OCI-LY1 (cell line): ENCODE data around the gene NOXO1.
A peak's percentile ranks its signal among the peaks of the same experiment; 100 is the strongest.
"Not testable (repeated sequence)": the region's sequence is repeated elsewhere in the genome, so short reads cannot be mapped to it uniquely, and the experiment has no call there.

Experiments used
- H2AFZ ChIP-seq: fragments of 200-600 bp; sonication (generic), shearing (Covaris generic); 2 replicates; pipeline ENCODE4 v1.6.0; 2014; ENCODE audit warnings: antibody characterized with exemption, mild to moderate bottlenecking, low read length
- H3F3A ChIP-seq: fragments of 200-600 bp; sonication (generic), shearing (Covaris generic); 2 replicates; pipeline ENCODE4 v1.6.0; 2014; ENCODE audit warnings: mild to moderate bottlenecking, antibody characterized with exemption, low read length, moderate library complexity; ENCODE audit not compliant: insufficient read depth
- H3K27ac ChIP-seq: fragments of 200-600 bp; sonication (generic); 2 replicates; pipeline ENCODE4 v1.5.1; 2014; ENCODE audit warnings: low read length, mixed run types, mild to moderate bottlenecking, low read depth; ENCODE audit not compliant: poor library complexity, severe bottlenecking
- H3K27me3 ChIP-seq: fragments of 200-600 bp; sonication (generic); 2 replicates; pipeline ENCODE4 v1.6.0; 2014; ENCODE audit warnings: antibody characterized with exemption, mild to moderate bottlenecking, low read length, moderate library complexity; ENCODE audit not compliant: insufficient read depth
- H3K36me3 ChIP-seq: fragments of 200-600 bp; sonication (generic); 2 replicates; pipeline ENCODE4 v1.6.1; 2014; ENCODE audit warnings: mild to moderate bottlenecking, antibody characterized with exemption, low read length, moderate library complexity, mixed read lengths; ENCODE audit not compliant: insufficient read depth
- H3K4me1 ChIP-seq: fragments of 200-600 bp; sonication (generic); 2 replicates; pipeline ENCODE4 v1.5.1; 2014; ENCODE audit warnings: mild to moderate bottlenecking, low read length, moderate library complexity; ENCODE audit not compliant: insufficient read depth, severe bottlenecking
- H3K4me2 ChIP-seq: fragments of 200-600 bp; sonication (generic), shearing (Covaris generic); 2 replicates; pipeline ENCODE4 v1.6.1; 2014; ENCODE audit warnings: low read length
- H3K4me3 ChIP-seq: fragments of 200-600 bp; sonication (generic); 2 replicates; pipeline ENCODE4 v1.5.1; 2014; ENCODE audit warnings: low read length, low read depth, mild to moderate bottlenecking, mixed read lengths; ENCODE audit not compliant: poor library complexity, severe bottlenecking
- H3K79me2 ChIP-seq: fragments of 200-600 bp; shearing (Covaris generic); 2 replicates; pipeline ENCODE4 v1.6.1; 2016; ENCODE audit warnings: mixed run types, low read length, mixed read lengths; ENCODE audit not compliant: insufficient read depth
- H3K9ac ChIP-seq: fragments of 200-600 bp; sonication (generic), shearing (Covaris generic); 2 replicates; pipeline ENCODE4 v1.6.1; 2014; ENCODE audit warnings: mild to moderate bottlenecking, low read length, mixed read lengths
- H3K9me2 ChIP-seq: fragments of 200-600 bp; sonication (generic), shearing (Covaris generic); 2 replicates; pipeline ENCODE4 v1.6.1; 2014; ENCODE audit warnings: low read depth, mild to moderate bottlenecking, low read length, mixed read lengths
- H3K9me3 ChIP-seq: fragments of 200-600 bp; shearing (Covaris generic); 2 replicates; pipeline ENCODE4 v1.6.1; 2014; ENCODE audit warnings: low read length, mixed read lengths
- H4K20me1 ChIP-seq: fragments of 200-600 bp; sonication (generic), shearing (Covaris generic); 2 replicates; pipeline ENCODE4 v1.6.0; 2016; ENCODE audit warnings: mild to moderate bottlenecking, low read length; ENCODE audit not compliant: insufficient read depth
- CTCF ChIP-seq: fragments of 200-600 bp; sonication (generic), shearing (Covaris generic); IDR thresholded peaks from 2 replicates; pipeline ENCODE4 v1.5.1; 2017; ENCODE audit warnings: mild to moderate bottlenecking, antibody characterized with exemption, low read length, moderate library complexity, mixed read lengths
- EZH2 ChIP-seq: fragments of 200-600 bp; sonication (generic), shearing (Covaris generic); IDR thresholded peaks from 2 replicates; pipeline ENCODE4 v1.8.0; 2017; ENCODE audit warnings: borderline replicate concordance, mixed run types, mild to moderate bottlenecking, antibody characterized with exemption, low read length, moderate library complexity, mixed read lengths

Gene NOXO1

DNA sequence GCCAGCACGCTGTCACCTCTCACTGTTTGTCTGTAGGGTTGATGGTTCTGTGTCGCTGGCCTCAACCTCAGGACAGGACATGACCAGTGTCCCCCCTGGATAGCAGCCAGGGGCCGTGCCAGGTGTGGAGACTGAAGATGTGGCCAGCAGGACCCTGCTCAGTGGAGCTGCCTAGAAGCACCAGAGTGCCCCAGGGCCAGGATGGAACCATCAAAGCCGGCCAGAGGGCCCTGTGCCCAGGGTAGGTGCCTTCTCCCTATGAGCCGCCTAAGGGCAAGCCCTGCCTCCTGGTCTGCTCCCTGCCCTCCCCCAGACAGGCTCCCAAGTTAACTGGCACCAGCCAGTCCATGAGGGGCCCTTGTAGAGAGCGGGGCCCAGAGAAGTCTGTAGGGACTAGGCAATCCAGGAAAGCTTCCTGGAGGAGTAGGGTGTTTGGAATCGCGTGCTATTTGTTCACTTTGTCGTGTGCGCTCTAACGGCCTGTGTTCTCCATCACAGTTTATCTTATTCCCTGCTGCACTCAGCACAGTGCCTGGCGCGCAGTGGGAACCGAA is 22.5 kb downstream of the NOXO1 start:
- peaks cover 7% of the 10 kb centered on the region for H3K79me2 ChIP-seq

DNA sequence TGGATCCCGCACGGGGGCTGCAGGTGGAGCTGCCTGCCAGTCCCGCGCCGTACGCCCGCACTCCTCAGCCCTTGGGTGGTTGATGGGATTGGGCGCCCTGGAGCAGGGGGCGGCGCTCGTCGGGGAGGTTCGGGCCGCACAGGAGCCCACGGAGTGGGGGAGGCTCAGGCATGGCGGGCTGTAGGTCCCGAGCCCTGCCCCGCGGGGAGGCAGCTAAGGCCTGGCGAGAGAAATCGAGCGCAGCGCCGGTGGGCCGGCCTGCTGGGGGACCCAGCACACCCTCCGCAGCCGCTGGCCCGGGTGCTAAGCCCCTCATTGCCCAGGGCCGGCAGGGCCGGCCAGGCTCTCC is 23.2 kb downstream of the NOXO1 start:
- Histone ChIP-seq H3K4me1 (peaks cover 33% of the 10 kb centered on the region), H3K36me3 (peaks cover 21% of the 10 kb centered on the region), H3F3A (peaks cover 12% of the 10 kb centered on the region)
- not testable (repeated sequence) for H3K4me3 ChIP-seq, H3K4me2 ChIP-seq, H3K9me3 ChIP-seq, H2AFZ ChIP-seq, H3K79me2 ChIP-seq, H3K27ac ChIP-seq, H3K9me2 ChIP-seq, H3K27me3 ChIP-seq, H3K9ac ChIP-seq, H4K20me1 ChIP-seq

More for the DNA sequence above, 22.5 kb downstream of the NOXO1 start:
- H3K27ac ChIP-seq = no peak overlapping the region
- peaks cover 39% of the 10 kb centered on the region for H3K4me1 ChIP-seq
- peaks cover 28% of the 10 kb centered on the region for H3K36me3 ChIP-seq
- no peak for TF ChIP-seq CTCF
- TF ChIP-seq EZH2 = no peak
- H3K9ac ChIP-seq = peak overlapping the region; percentile 43; the same call in 1 of the 2 replicates
- H2AFZ ChIP-seq = no peak overlapping the region
- no peaks in the 10 kb centered on the region for H3K9me2 ChIP-seq
- H3F3A ChIP-seq = peaks cover 15% of the 10 kb centered on the region
- peak overlapping the region; percentile 90 for H3K4me3 ChIP-seq
- no peaks in the 10 kb centered on the region for H4K20me1 ChIP-seq
- no peaks in the 10 kb centered on the region for H3K9me3 ChIP-seq
- H3K4me2 ChIP-seq = peak overlapping the region; percentile 55
- H3K27me3 ChIP-seq = no peaks in the 10 kb centered on the region; the same call in 1 of the 2 replicates

DNA sequence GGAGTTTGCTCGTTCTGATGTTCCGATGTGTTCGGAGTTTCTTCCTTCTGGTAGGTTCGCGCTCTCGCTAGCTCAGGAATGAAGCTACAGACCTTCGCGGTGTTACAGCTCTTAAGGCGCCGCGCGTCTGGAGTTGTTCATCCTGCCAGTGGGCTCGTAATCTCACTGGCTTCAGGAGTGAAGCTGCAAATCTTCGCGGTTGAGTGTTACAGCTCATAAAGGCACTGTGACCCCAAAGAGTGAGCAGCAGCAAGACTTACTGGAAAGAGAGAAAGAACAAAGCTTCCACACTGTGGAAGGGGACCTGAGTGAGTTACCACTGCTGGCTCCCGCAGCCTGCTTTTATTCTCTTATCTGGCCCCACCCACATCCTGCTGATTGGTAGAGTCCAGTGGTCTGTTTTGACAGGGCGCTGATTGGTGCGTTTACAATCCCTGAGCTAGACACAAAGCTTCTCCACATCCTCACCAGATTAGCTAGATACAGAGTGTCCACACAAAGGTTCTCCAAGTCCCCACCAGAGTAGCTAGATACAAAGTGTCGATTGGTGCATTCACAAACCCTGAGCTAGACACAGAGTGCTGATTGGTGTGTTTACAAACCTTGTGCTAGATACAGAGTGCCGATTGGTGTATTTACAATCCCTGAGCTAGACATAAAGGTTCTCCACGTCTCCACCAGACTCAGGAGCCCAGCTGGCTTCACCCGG is 23.7 kb downstream of the NOXO1 start:
- not testable (repeated sequence) for H3K79me2 ChIP-seq, H3K9ac ChIP-seq, H4K20me1 ChIP-seq, H3K4me3 ChIP-seq, H3K27me3 ChIP-seq, H3K27ac ChIP-seq, H2AFZ ChIP-seq, H3K4me2 ChIP-seq, H3K9me2 ChIP-seq, H3K9me3 ChIP-seq
- Histone ChIP-seq H3K36me3 (peaks cover 16% of the 10 kb centered on the region), H3K4me1 (peaks cover 27% of the 10 kb centered on the region), H3F3A (peaks cover 12% of the 10 kb centered on the region)

GRCh38 chr16:1953734-1954133 is 27.5 kb downstream of the NOXO1 start:
- Histone ChIP-seq H3K4me1 (no peaks in the 10 kb centered on the region), H3K9me3 (no peaks in the 10 kb centered on the region), H3K27me3 (peaks cover 12% of the 10 kb centered on the region), H3K4me2 (no peak overlapping the region), H3K36me3 (no peaks in the 10 kb centered on the region), H4K20me1 (no peaks in the 10 kb centered on the region), H3K9ac (no peak overlapping the region), H3F3A (no peaks in the 10 kb centered on the region), H2AFZ (no peak overlapping the region), H3K79me2 (no peaks in the 10 kb centered on the region), H3K4me3 (no peak overlapping the region), H3K27ac (no peak overlapping the region), H3K9me2 (no peaks in the 10 kb centered on the region)
- TF ChIP-seq EZH2 = no peak
- TF ChIP-seq CTCF = no peak
